ENCODE measurements around the gene HAAO. TPM values are rescaled to one million over a fixed set of nuclear protein-coding genes. Genes with fewer than 3 reads are reported as not detected.

The HAAO gene
- total and polyA plus RNA-seq, 2 experiments from 2014 or later, result 0.30 to 0.43 TPM

DNA sequence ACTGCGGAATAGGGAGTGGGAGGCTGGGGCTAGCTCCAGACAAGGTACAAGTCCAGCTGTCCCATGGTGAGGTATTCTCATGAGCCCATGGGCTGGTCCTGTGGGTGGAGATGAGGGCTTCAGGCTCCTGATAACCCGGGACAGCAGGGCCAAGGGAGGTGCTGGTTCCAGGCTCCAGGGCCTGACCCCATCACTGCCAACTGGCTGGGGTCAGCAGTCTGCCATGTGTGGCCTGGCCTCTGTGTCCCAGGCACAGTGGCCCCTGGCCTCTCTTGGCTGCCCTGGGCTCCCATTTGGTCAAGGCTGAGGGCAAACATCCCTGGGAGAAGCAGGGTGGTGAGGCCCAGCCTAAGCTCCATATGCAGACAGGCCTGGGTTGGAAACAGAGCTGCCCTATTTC lies 27.5 kb downstream of the HAAO start:
- TF ChIP-seq, protein P1, sequence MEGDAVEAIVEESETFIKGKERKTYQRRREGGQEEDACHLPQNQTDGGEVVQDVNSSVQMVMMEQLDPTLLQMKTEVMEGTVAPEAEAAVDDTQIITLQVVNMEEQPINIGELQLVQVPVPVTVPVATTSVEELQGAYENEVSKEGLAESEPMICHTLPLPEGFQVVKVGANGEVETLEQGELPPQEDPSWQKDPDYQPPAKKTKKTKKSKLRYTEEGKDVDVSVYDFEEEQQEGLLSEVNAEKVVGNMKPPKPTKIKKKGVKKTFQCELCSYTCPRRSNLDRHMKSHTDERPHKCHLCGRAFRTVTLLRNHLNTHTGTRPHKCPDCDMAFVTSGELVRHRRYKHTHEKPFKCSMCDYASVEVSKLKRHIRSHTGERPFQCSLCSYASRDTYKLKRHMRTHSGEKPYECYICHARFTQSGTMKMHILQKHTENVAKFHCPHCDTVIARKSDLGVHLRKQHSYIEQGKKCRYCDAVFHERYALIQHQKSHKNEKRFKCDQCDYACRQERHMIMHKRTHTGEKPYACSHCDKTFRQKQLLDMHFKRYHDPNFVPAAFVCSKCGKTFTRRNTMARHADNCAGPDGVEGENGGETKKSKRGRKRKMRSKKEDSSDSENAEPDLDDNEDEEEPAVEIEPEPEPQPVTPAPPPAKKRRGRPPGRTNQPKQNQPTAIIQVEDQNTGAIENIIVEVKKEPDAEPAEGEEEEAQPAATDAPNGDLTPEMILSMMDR (IDR thresholded peaks at IDR 0.05; ENCODE audit: low read depth, low read length), result no peak
- H3K27ac ChIP-seq, result no peak overlapping the region
- H3K4me3 ChIP-seq, result no peak overlapping the region
- H3K4me1 ChIP-seq (ENCODE audit: low read depth), result no peaks in the 10 kb centered on the region
- DNase-seq (ENCODE audit: low read depth in 1 of 2, low spot score in 1 of 2), result no peak
- no peaks in the 10 kb centered on the region for H3K9me3 ChIP-seq (ENCODE audit: low read depth)
- H3K27me3 ChIP-seq, result no peaks in the 10 kb centered on the region
- H3K36me3 ChIP-seq, result no peaks in the 10 kb centered on the region

DNA sequence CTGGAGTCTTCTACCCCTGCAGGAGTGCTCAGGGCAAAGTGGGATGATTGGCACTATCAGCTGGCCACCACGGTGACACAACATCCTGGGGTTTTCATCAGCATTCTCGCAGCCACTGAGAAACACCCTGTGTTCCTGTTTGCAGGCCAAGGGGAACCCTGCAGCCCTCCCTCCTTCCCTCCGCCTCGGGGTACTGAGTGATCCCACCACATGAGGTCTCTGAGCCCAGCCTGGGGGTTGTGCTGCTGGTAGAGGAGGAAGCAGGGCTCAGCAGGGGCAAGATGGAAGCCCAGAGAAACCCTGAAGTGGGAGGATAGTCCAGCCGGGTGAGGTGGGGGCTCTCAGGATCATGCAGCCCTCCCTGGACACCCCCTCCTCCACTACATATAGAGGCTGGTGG lies 28.3 kb downstream of the HAAO start, which contains the start of gene OXER1:
Gene OXER1 (minus strand): TSS at position 40 of the 400 bp plus-strand sequence. CDS start 73 bp downstream, outside the sequence.
- DNase-seq (ENCODE audit: low read depth in 1 of 2, low spot score in 1 of 2), result no peak

DNA sequence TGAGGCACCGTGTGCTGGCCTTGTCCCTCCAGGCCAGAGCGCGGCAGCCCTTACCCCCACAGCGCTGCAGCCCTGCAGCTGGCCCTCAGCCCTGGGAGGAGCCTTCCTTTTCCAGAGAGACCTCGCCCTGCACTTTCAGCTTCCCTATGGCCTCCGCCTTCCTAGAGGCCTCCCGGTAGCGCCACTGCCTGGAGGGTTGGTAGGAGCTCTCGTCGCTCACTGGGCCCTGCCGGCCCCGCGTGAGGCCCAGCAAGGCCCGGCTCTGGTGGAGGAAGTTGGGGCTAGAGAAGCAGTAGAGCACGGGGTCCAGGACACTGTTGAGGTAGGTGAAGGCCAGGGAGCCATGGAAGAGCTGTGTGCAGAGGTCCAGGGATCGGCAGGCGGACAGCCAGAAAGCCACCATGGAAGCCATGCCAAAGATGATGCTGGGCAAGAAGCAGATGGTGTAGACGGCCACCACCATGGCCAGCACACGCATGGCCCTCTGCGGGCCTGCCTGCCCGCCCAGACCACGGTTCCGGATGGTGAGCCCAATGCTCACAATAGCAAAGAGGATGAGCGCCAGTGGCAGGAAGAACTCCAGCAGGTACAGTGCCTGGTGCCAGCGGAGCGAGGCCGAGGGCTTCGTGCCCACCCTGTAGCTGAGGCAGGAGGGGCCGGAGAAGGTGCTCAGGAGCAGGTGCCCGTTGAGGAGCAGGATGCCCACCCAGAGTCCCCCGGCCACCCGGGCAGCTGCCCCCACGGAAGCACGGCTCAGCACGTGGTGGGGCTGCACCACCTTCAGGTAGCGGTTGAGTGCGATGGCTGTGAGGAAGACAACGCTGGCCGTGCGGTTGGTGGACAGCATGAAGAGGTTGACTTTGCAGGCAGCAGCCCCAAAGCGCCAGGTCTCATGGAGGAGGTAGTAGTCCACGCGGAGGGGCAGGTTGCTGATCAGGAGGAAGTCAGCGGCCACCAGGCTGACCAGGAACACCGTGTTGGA lies 29.3 kb downstream of the HAAO start:
- Histone ChIP-seq H3K36me3 (no peaks in the 10 kb centered on the region), H3K4me3 (no peak overlapping the region), H3K4me1 (ENCODE audit: low read depth) (no peaks in the 10 kb centered on the region), H3K27ac (no peak overlapping the region), H3K27me3 (no peaks in the 10 kb centered on the region), H3K9me3 (ENCODE audit: low read depth) (no peaks in the 10 kb centered on the region)
- TF ChIP-seq, protein P1 (IDR thresholded peaks at IDR 0.05; ENCODE audit: low read depth, low read length), result no peak
- DNase-seq (ENCODE audit: low read depth in 1 of 2, low spot score in 1 of 2), result no peak

More for the DNA sequence above, 28.3 kb downstream of the HAAO start, which contains the start of gene OXER1:
- no peaks in the 10 kb centered on the region for H3K4me1 ChIP-seq (ENCODE audit: low read depth)
- H3K9me3 ChIP-seq (ENCODE audit: low read depth), result no peaks in the 10 kb centered on the region
- no peak within 1 kb of the TSS for H3K4me3 ChIP-seq
- H3K36me3 ChIP-seq, result no peaks in the 10 kb centered on the region
- H3K27me3 ChIP-seq, result no peaks in the 10 kb centered on the region
- TF ChIP-seq, protein P1 (IDR thresholded peaks at IDR 0.05; ENCODE audit: low read depth, low read length), result no peak
- no peak within 1 kb of the TSS for H3K27ac ChIP-seq

DNA sequence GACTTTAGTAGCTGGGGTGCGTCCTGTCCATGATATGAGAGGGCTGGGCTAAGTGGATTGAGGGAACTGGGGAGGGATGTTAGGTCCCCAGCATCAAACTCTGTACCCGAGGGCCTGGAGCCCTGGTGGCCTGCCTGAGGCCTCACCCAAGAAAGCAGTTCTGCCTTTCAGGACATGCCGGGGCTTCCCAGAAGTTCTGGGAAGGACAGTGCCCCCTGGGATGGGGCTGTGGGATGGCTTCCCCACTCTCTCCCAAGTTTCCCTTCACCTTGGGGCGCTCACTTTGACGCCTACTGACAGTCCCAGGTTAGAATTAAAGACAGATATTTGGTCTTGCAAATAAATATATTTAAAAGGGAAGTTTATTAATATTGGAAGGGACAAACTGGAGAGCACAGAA lies 30.2 kb downstream of the HAAO start:
- H3K27me3 ChIP-seq, result no peaks in the 10 kb centered on the region
- no peaks in the 10 kb centered on the region for H3K9me3 ChIP-seq (ENCODE audit: low read depth)
- H3K4me1 ChIP-seq (ENCODE audit: low read depth), result no peaks in the 10 kb centered on the region
- TF ChIP-seq, protein P1 (IDR thresholded peaks at IDR 0.05; ENCODE audit: low read depth, low read length), result no peak
- H3K36me3 ChIP-seq, result no peaks in the 10 kb centered on the region
- DNase-seq (ENCODE audit: low read depth in 1 of 2, low spot score in 1 of 2), result no peak
- no peak overlapping the region for H3K4me3 ChIP-seq
- H3K27ac ChIP-seq, result no peak overlapping the region

DNA sequence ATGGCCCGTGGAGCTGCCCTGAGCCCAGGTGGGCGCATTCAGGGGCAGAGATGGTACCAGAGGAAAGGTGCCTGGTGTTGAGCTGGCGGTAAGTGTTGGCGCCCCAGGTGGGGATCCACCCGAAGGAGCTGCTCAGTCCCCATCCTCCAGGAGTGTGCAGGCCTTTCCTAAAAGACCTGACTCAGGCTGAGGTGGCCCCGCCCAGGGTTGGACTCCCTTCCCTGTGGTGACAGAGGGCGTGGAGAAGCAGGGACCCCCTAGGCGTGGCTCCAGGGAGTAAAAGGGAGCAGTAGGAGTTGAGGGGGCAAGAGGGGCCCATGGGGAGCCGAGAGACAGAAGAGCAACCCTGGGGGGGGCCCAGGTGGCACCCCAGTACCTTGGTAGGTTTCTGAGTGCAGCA lies 30.8 kb downstream of the HAAO start:
- Histone ChIP-seq H3K36me3 (no peaks in the 10 kb centered on the region), H3K27ac (no peak overlapping the region), H3K9me3 (ENCODE audit: low read depth) (no peaks in the 10 kb centered on the region), H3K4me3 (no peak overlapping the region), H3K4me1 (ENCODE audit: low read depth) (no peaks in the 10 kb centered on the region), H3K27me3 (no peaks in the 10 kb centered on the region)
- no peak for DNase-seq (ENCODE audit: low read depth in 1 of 2, low spot score in 1 of 2)
- TF ChIP-seq, protein P1 (IDR thresholded peaks at IDR 0.05; ENCODE audit: low read depth, low read length), result no peak
